ENCODE results near the gene DXO. TPM values are rescaled to one million over a fixed set of nuclear protein-coding genes. Genes with fewer than 3 reads are reported as not detected.
"Not testable (repeated sequence)": the region's sequence is repeated elsewhere in the genome, so short reads cannot be mapped to it uniquely, and the experiment has no call there.

The DXO gene
- total and polyA plus RNA-seq, 2 experiments from 2014 or later = 37.6 to 44.9 TPM

DNA sequence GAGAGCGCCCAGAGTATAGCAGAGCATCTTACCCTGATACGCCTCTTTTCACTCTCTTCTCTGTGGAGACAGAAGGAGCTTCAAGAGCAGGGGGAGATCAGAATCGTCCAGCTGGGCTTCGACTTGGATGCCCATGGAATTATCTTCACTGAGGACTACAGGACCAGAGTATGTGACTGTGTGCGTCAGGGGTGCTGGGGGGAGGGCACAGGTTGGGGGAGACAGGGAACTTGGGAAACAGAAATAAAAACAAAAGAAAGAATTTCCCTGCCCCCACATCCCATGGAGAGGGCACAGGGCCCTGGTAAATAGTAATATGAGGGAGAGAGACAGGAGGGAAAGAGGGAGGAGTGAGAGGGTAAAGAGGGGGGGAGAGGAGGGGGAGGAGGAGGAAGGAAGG, 6.9 kb upstream of the DXO start:
- H3K4me1 ChIP-seq (ENCODE audit: low read depth) = no peaks in the 10 kb centered on the region
- no peak overlapping the region for H3K27ac ChIP-seq
- TF ChIP-seq, protein P1, sequence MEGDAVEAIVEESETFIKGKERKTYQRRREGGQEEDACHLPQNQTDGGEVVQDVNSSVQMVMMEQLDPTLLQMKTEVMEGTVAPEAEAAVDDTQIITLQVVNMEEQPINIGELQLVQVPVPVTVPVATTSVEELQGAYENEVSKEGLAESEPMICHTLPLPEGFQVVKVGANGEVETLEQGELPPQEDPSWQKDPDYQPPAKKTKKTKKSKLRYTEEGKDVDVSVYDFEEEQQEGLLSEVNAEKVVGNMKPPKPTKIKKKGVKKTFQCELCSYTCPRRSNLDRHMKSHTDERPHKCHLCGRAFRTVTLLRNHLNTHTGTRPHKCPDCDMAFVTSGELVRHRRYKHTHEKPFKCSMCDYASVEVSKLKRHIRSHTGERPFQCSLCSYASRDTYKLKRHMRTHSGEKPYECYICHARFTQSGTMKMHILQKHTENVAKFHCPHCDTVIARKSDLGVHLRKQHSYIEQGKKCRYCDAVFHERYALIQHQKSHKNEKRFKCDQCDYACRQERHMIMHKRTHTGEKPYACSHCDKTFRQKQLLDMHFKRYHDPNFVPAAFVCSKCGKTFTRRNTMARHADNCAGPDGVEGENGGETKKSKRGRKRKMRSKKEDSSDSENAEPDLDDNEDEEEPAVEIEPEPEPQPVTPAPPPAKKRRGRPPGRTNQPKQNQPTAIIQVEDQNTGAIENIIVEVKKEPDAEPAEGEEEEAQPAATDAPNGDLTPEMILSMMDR (IDR thresholded peaks at IDR 0.05; ENCODE audit: low read depth, low read length) = no peak
- H3K4me3 ChIP-seq = no peak overlapping the region
- no peaks in the 10 kb centered on the region for H3K9me3 ChIP-seq (ENCODE audit: low read depth)
- DNase-seq (ENCODE audit: low read depth in 1 of 2, low spot score in 1 of 2) = no peak
- H3K27me3 ChIP-seq = no peaks in the 10 kb centered on the region
- H3K36me3 ChIP-seq = peaks cover 4% of the 10 kb centered on the region

DNA sequence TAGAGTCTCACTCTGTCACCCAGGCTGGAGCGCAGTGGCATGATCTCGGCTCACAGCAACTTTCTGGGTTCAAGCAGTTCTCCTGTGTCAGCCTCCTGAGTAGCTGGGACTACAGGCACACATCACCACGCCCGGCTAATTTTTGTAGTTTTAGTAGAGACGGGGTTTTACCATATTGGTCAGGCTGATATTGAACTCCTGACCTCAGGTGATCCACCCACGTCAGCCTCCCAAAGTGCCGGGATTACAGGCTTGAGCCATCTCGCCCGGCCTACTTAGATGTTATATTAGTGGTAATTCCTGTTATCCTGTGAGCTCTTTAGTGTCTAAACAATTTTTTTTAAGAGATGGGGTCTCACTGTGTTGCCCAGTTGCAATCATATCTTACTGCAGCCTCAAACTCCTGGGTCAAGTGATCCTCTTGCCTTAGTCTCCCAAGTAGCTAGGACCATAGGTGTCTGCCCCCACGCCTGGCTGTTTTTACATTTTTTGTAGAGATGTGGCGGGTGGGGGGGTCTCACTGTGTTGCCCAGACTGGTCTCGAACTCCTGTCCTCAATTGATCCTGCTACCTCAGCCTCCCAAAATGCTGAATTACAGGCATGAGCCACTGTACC, 6.0 kb upstream of the DXO start:
- H3K4me1 ChIP-seq (ENCODE audit: low read depth) = peaks cover 4% of the 10 kb centered on the region
- H3K27ac ChIP-seq = no peak overlapping the region
- H3K36me3 ChIP-seq = peaks cover 4% of the 10 kb centered on the region
- DNase-seq (ENCODE audit: low read depth in 1 of 2, low spot score in 1 of 2) = no peak
- H3K4me3 ChIP-seq = no peak overlapping the region
- TF ChIP-seq, protein P1 (IDR thresholded peaks at IDR 0.05; ENCODE audit: low read depth, low read length) = no peak
- no peaks in the 10 kb centered on the region for H3K27me3 ChIP-seq
- no peaks in the 10 kb centered on the region for H3K9me3 ChIP-seq (ENCODE audit: low read depth)

DNA sequence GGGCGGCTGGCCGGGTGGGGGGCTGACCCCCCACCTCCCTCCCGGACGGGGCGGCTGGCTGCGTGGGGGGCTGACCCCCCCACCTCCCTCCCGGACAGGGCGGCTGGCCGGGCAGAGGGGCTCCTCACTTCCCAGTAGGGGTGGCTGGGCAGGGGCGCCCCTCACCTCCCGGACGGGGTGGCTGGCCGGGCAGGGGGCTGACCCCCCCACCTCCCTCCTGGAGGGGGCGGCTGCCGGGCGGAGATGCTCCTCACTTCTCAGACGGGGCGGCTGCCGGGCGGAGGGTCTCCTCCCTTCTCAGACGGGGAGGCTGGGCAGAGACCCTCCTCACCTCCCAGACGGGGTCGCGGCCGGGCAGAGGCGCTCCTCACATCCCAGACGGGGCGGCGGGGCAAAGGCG, 4.1 kb upstream of the DXO start:
- not testable (repeated sequence) for H3K27ac ChIP-seq, H3K4me3 ChIP-seq

DNA sequence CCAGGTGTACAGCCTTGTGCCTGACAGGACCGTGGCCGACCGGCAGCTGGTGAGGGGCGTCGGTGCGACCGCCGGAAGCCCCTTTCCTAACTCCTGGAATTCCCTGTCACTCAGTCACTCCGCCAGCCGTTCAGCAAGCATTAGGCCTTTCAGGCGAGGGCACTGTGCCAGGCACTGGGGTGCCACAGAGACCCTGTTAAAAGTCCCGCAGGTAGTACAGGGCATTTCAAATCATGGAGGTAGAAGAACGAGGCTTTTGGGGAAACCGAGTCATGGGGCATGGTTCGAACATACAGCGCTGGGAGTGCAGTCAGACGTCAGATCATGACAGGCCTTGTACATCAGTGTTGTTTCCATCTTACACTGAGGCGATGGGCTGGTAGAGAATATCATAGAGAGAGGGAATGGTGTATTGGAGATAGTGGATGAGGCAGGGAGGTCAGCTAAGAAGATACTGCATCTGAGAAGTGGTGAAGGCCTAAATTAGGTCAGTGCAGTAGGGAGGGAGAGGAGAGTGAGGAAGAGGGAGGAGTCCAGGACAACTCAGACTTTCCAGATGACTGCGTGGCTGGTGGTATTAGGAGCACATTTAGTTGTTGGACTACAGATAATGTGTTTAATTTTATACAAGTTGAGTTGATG, 892 bp upstream of the DXO start:
- peaks cover under 1% of the 10 kb centered on the region for H3K36me3 ChIP-seq
- DNase-seq (ENCODE audit: low read depth in 1 of 2, low spot score in 1 of 2) = peak in 1 of 2 donors; percentile 53
- TF ChIP-seq, protein P1 (IDR thresholded peaks at IDR 0.05; ENCODE audit: low read depth, low read length) = no peak
- H3K27me3 ChIP-seq = no peaks in the 10 kb centered on the region
- peak overlapping the region; percentile 67 for H3K4me3 ChIP-seq
- H3K4me1 ChIP-seq (ENCODE audit: low read depth) = peaks cover 5% of the 10 kb centered on the region
- no peaks in the 10 kb centered on the region for H3K9me3 ChIP-seq (ENCODE audit: low read depth)
- H3K27ac ChIP-seq = peak overlapping the region; percentile 87

More for the DNA sequence above, 4.1 kb upstream of the DXO start:
- H3K36me3 ChIP-seq; DNase-seq (ENCODE audit: low read depth in 1 of 2, low spot score in 1 of 2); H3K4me1 ChIP-seq (ENCODE audit: low read depth); H3K9me3 ChIP-seq (ENCODE audit: low read depth); H3K27me3 ChIP-seq: not testable (repeated sequence)

DNA sequence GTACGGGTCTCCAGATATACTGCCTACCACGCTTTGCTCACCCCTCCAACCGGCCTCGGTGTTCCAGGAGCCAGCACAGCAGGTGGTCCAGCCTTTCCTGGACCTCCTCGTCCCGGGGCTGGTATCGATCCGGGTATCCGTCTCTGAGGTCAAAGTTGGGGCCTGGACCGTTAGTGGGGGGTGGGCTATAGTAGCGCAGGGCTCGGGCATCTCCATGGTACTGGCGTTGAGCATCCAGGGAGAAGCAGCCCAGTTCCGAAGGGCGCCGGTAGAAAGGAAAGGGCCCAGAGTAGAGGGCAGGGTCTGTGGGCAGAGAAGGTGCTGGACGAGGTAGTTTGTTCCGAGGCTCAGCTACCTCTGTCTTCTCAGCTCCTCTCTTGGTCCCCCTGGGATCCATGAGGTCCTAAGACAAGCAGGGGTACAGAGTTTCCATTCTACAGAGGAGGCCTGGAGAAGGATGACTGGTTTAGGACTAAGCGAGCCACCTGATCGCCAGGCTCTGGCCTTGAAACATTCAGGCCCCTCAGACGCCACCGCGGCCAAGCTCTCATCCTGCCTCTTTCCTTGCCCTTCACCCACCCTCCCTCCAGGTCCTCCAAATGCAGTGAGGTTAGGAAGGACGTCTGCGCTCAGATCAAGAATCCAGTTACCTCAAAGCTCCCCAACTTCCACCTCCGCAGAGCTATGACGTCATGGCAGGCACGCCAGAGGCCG, 502 bp downstream of the DXO start:
- Histone ChIP-seq H3K4me1 (ENCODE audit: low read depth) (peaks cover 5% of the 10 kb centered on the region), H3K4me3 (peak overlapping the region; percentile 67), H3K27ac (peak overlapping the region; percentile 87), H3K9me3 (ENCODE audit: low read depth) (no peaks in the 10 kb centered on the region), H3K36me3 (peaks cover 8% of the 10 kb centered on the region), H3K27me3 (no peaks in the 10 kb centered on the region)
- DNase-seq (ENCODE audit: low read depth in 1 of 2, low spot score in 1 of 2) = no peak
- TF ChIP-seq, protein P1 (IDR thresholded peaks at IDR 0.05; ENCODE audit: low read depth, low read length) = no peak
